ENCODE results near the gene ATP10B.

- TF ChIP-seq, protein P1, sequence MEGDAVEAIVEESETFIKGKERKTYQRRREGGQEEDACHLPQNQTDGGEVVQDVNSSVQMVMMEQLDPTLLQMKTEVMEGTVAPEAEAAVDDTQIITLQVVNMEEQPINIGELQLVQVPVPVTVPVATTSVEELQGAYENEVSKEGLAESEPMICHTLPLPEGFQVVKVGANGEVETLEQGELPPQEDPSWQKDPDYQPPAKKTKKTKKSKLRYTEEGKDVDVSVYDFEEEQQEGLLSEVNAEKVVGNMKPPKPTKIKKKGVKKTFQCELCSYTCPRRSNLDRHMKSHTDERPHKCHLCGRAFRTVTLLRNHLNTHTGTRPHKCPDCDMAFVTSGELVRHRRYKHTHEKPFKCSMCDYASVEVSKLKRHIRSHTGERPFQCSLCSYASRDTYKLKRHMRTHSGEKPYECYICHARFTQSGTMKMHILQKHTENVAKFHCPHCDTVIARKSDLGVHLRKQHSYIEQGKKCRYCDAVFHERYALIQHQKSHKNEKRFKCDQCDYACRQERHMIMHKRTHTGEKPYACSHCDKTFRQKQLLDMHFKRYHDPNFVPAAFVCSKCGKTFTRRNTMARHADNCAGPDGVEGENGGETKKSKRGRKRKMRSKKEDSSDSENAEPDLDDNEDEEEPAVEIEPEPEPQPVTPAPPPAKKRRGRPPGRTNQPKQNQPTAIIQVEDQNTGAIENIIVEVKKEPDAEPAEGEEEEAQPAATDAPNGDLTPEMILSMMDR (IDR thresholded peaks at IDR 0.05), result no peak
- TF ChIP-seq POLR2A (IDR thresholded peaks at IDR 0.05) (no peak), EP300 (IDR thresholded peaks at IDR 0.05) (no peak)
These were observed 179.5 kb downstream of the ATP10B start for GRCh38 chr5:160672521-160672920.

All from tibial nerve (tissue), 4 donors.